Liver (tissue), 9 donors: ENCODE results near the gene RNF222. TPM values are rescaled to one million over a fixed set of nuclear protein-coding genes. Genes with fewer than 3 reads are reported as not detected.

ENCODE experiments used
- DNase-seq: peaks from one replicate; pipeline ENCODE4 v3.0.0-alpha.2; 2017; ENCODE audit warnings: low spot score
- H3K27ac ChIP-seq, 2 donors: one replicate each; pipeline ENCODE4 v1.7.0; 2013; ENCODE audit warnings: inconsistent platforms in 2 of 2, low read length in 2 of 2, control low read depth in 1 of 2, low read depth in 1 of 2, mild to moderate bottlenecking in 1 of 2
- H3K27me3 ChIP-seq, 4 donors: one replicate each; pipeline versions ENCODE4 v1.6.1 to v1.7.0; 2013; ENCODE audit warnings: low read length in 3 of 4, inconsistent platforms in 1 of 4, mild to moderate bottlenecking in 1 of 4, moderate library complexity in 1 of 4; ENCODE audit not compliant: control insufficient read depth in 4 of 4, insufficient read depth in 4 of 4
- H3K36me3 ChIP-seq, 4 donors: one replicate each; pipeline versions ENCODE4 v1.6.1 to v1.7.0; 2013; ENCODE audit warnings: low read length in 3 of 4, mild to moderate bottlenecking in 3 of 4, low read depth in 1 of 4, moderate library complexity in 1 of 4; ENCODE audit not compliant: control insufficient read depth in 4 of 4, insufficient read depth in 3 of 4
- H3K4me1 ChIP-seq, 4 donors: one replicate each; pipeline versions ENCODE4 v1.6.1 to v1.7.0; 2013; ENCODE audit warnings: low read length in 3 of 4, mild to moderate bottlenecking in 3 of 4, moderate library complexity in 1 of 4; ENCODE audit not compliant: control insufficient read depth in 4 of 4, insufficient read depth in 4 of 4
- H3K4me3 ChIP-seq, 3 donors: one replicate each; pipeline versions ENCODE4 v1.6.1 to v1.7.0; 2013; ENCODE audit warnings: low read length in 3 of 3, control low read depth in 1 of 3, low read depth in 1 of 3, mild to moderate bottlenecking in 1 of 3
- H3K9ac ChIP-seq, 2 donors: one replicate each; pipeline ENCODE4 v1.7.0; 2013; ENCODE audit warnings: low read length in 2 of 2, mild to moderate bottlenecking in 2 of 2, moderate library complexity in 2 of 2, control low read depth in 1 of 2, low read depth in 1 of 2
- H3K9me3 ChIP-seq, 4 donors: one replicate each; pipeline versions ENCODE4 v1.6.1 to v1.7.0; 2013; ENCODE audit warnings: low read length in 3 of 4; ENCODE audit not compliant: control insufficient read depth in 4 of 4
- EGR1 ChIP-seq, 2 donors: IDR thresholded peaks; 2 replicates each; pipeline ENCODE4 v1.6.1; 2016 to 2018; ENCODE audit warnings: antibody characterized with exemption in 2 of 2, low read depth in 2 of 2
- FOXA2 ChIP-seq: IDR thresholded peaks from 2 replicates; pipeline ENCODE4 v1.6.1; 2016; ENCODE audit warnings: antibody characterized with exemption
- GABPA ChIP-seq, 2 donors: IDR thresholded peaks in 1 of 2; conservative IDR thresholded peaks in 1 of 2; 2 replicates each; pipeline ENCODE4 v1.6.1; 2016; ENCODE audit warnings: antibody characterized with exemption in 2 of 2, mild to moderate bottlenecking in 1 of 2, moderate library complexity in 1 of 2
- HNF4A ChIP-seq, 2 donors: conservative IDR thresholded peaks; 2 replicates each; pipeline ENCODE4 v1.6.1; 2016; ENCODE audit warnings: antibody characterized with exemption in 2 of 2, mild to moderate bottlenecking in 2 of 2
- HNF4G ChIP-seq: IDR thresholded peaks from 2 replicates; pipeline ENCODE4 v1.6.1; 2016; ENCODE audit warnings: antibody characterized with exemption
- JUND ChIP-seq, 2 donors: IDR thresholded peaks; 2 replicates each; pipeline ENCODE4 v1.6.1; 2016; ENCODE audit warnings: antibody characterized with exemption in 2 of 2
- NR2F2 ChIP-seq: IDR thresholded peaks from 2 replicates; pipeline ENCODE4 v1.6.1; 2016; ENCODE audit warnings: antibody characterized with exemption
- RAD21 ChIP-seq, 2 donors: IDR thresholded peaks; 2 replicates each; pipeline ENCODE4 v1.6.1; 2016; ENCODE audit warnings: antibody characterized with exemption in 2 of 2, mild to moderate bottlenecking in 2 of 2
- RXRA ChIP-seq, 2 donors: IDR thresholded peaks; 2 replicates each; pipeline ENCODE4 v1.6.1; 2017 to 2018; ENCODE audit warnings: antibody characterized with exemption in 2 of 2, mild to moderate bottlenecking in 1 of 2
- SP1 ChIP-seq: IDR thresholded peaks from 2 replicates; pipeline ENCODE4 v1.6.1; 2018; ENCODE audit warnings: antibody characterized with exemption, mild to moderate bottlenecking
- TAF1 ChIP-seq: conservative IDR thresholded peaks from 2 replicates; pipeline ENCODE4 v1.6.1; 2016; ENCODE audit warnings: antibody characterized with exemption, mild to moderate bottlenecking
- YY1 ChIP-seq: IDR thresholded peaks from 2 replicates; pipeline ENCODE4 v1.6.1; 2016; ENCODE audit warnings: antibody characterized with exemption, mild to moderate bottlenecking
- WGBS: extraction: QIAGEN DNeasy Blood & Tissue Kit; methylation state at CpG from one replicate; pipeline ENCODE4 v1.1.7; 2013; 5-methylcytosine and 5-hydroxymethylcytosine counted together
- polyA plus RNA-seq, 2 donors: library from polyadenylated mRNA; stranded (reverse) in 1 of 2; unstranded in 1 of 2; fragments of 200-250 nt in 1 of 2; fragments of >200 nt in 1 of 2; fragmentation: Nextera tagmentation in 1 of 2; extraction: Ambion mirVana in 1 of 2; gene quantifications; one replicate each; pipeline versions ENCODE4 v1.2.1 to v1.2.3, GENCODE V29; 2013 to 2015
- total RNA-seq, 2 donors: library from RNA; depleted of rRNA; stranded (reverse); fragments of >200 nt; gene quantifications; one replicate each; pipeline ENCODE4 v1.2.3, GENCODE V29; 2014
- TF ChIP-seq, protein P1 (sequence below): IDR thresholded peaks from 2 replicates; pipeline ENCODE4 v1.6.1; 2016; ENCODE audit warnings: antibody characterized with exemption
- TF ChIP-seq, protein P2 (sequence below): IDR thresholded peaks from 2 replicates; pipeline ENCODE4 v1.6.1; 2016; ENCODE audit warnings: antibody characterized with exemption, mild to moderate bottlenecking
- TF ChIP-seq, protein P3 (sequence below): fragments of 150-350 bp; IDR thresholded peaks from 2 replicates; pipeline ENCODE4 v1.5.1; 2017; ENCODE audit warnings: improper control_type of control experiment, low read depth, low read length; ENCODE audit not compliant: missing input control
- TF ChIP-seq, protein P4 (sequence below): IDR thresholded peaks from 2 replicates; pipeline ENCODE4 v1.6.1; 2016; ENCODE audit warnings: antibody characterized with exemption
- donor health status: healthy.
- donor health status: healthy.
- donor health status: healthy.
- donor health status: healthy.
- donor health status: healthy.

RNF222 gene
- total and polyA plus RNA-seq, 4 donors = not detected

DNA sequence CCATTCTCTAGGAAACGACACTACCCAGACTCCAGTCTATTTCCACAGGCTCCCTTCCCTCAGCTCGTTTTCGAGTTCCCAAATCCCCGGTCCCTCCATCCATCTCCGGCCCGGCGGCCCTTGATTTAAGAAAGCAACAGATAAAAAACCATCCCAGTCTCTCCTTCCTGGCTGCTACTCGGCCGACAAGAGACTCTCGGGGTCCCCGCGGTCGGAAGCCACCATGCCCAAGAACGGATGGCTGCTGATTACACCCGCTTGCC, 14.8 kb downstream of the RNF222 start:
- WGBS = under 1% methylated on average over 15 of the region's 15 CpGs
- peaks cover 13 to 41% (median 28%) of the 10 kb centered on the region in 4 donors for H3K4me1 ChIP-seq
- TF ChIP-seq FOXA2 = peak; percentile 16
- TF ChIP-seq EGR1 (IDR thresholded peaks at IDR 0.05; ENCODE audit: low read depth in 2 of 2) = no peak
- TF ChIP-seq, protein P1, sequence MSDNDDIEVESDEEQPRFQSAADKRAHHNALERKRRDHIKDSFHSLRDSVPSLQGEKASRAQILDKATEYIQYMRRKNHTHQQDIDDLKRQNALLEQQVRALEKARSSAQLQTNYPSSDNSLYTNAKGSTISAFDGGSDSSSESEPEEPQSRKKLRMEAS = no peak

DNA sequence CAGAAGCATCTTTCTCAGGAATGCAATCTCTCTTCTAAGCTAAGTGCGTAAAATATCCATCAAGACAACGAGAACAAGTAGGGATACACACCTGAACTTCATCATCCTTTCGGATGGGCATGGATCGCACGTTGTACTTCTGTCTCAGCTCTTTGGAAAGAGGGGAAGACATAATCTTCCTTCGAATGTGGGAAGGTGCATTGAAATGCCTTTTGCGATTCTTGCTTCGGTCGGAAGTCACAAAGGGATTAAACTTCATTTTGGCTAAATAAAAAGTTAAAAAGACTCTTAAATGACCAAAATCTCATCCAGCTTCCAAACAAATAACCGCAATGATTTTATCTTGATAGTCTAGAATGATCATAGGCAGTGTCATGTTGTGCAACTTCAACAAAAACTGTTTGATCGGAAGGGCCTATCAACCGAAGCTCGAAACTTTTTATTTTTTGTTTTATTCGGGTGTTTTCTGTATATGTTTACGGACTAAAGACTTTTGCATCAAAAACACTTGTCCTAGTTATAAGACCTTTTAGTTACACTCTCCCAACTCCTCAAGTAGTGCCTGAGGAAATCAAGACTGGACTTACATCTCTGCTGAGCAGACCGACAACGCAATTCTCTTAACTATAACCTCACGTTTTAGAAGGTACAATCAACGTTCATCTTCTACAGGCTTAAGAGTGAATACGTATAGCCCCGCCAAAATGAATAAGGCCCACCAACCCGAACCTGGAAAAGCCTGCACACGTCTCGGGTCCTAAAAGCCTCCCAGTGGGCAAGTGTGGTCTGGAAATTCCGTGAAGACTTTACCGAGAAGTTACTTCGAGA, 15.4 kb downstream of the RNF222 start:
- peaks cover 12 to 36% (median 30%) of the 10 kb centered on the region in 4 donors for H3K36me3 ChIP-seq
- H3K9ac ChIP-seq = peak overlapping the region; percentile 75 to 95
- TF ChIP-seq EGR1 (IDR thresholded peaks at IDR 0.05; ENCODE audit: low read depth in 2 of 2) (no peak), HNF4G (no peak), YY1 (no peak), JUND (IDR thresholded peaks at IDR 0.05) (no peak)
- TF ChIP-seq, protein P2, sequence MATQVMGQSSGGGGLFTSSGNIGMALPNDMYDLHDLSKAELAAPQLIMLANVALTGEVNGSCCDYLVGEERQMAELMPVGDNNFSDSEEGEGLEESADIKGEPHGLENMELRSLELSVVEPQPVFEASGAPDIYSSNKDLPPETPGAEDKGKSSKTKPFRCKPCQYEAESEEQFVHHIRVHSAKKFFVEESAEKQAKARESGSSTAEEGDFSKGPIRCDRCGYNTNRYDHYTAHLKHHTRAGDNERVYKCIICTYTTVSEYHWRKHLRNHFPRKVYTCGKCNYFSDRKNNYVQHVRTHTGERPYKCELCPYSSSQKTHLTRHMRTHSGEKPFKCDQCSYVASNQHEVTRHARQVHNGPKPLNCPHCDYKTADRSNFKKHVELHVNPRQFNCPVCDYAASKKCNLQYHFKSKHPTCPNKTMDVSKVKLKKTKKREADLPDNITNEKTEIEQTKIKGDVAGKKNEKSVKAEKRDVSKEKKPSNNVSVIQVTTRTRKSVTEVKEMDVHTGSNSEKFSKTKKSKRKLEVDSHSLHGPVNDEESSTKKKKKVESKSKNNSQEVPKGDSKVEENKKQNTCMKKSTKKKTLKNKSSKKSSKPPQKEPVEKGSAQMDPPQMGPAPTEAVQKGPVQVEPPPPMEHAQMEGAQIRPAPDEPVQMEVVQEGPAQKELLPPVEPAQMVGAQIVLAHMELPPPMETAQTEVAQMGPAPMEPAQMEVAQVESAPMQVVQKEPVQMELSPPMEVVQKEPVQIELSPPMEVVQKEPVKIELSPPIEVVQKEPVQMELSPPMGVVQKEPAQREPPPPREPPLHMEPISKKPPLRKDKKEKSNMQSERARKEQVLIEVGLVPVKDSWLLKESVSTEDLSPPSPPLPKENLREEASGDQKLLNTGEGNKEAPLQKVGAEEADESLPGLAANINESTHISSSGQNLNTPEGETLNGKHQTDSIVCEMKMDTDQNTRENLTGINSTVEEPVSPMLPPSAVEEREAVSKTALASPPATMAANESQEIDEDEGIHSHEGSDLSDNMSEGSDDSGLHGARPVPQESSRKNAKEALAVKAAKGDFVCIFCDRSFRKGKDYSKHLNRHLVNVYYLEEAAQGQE = no peak
- TF ChIP-seq, protein P3, sequence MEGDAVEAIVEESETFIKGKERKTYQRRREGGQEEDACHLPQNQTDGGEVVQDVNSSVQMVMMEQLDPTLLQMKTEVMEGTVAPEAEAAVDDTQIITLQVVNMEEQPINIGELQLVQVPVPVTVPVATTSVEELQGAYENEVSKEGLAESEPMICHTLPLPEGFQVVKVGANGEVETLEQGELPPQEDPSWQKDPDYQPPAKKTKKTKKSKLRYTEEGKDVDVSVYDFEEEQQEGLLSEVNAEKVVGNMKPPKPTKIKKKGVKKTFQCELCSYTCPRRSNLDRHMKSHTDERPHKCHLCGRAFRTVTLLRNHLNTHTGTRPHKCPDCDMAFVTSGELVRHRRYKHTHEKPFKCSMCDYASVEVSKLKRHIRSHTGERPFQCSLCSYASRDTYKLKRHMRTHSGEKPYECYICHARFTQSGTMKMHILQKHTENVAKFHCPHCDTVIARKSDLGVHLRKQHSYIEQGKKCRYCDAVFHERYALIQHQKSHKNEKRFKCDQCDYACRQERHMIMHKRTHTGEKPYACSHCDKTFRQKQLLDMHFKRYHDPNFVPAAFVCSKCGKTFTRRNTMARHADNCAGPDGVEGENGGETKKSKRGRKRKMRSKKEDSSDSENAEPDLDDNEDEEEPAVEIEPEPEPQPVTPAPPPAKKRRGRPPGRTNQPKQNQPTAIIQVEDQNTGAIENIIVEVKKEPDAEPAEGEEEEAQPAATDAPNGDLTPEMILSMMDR = no peak
- TF ChIP-seq, protein P1 = no peak
- DNase-seq = no peak
- WGBS = 17% methylated on average over 27 of the region's 27 CpGs
- H3K4me1 ChIP-seq = peaks cover 13 to 43% (median 30%) of the 10 kb centered on the region in 4 donors
- H3K9me3 ChIP-seq = no peaks in the 10 kb centered on the region
- H3K4me3 ChIP-seq = peak overlapping the region; percentile 90 to 92 (median 92)
- H3K27me3 ChIP-seq = no peaks in the 10 kb centered on the region
- peak overlapping the region; percentile 48 to 56 for H3K27ac ChIP-seq

More for the DNA sequence above, 14.8 kb downstream of the RNF222 start:
- Histone ChIP-seq H3K9ac (peak overlapping the region; percentile 75 to 95), H3K4me3 (peak overlapping the region; percentile 90 to 92 (median 92)), H3K27ac (peak overlapping the region; percentile 48 to 56), H3K36me3 (peaks cover 11 to 34% (median 28%) of the 10 kb centered on the region in 4 donors), H3K27me3 (no peaks in the 10 kb centered on the region), H3K9me3 (no peaks in the 10 kb centered on the region)
- no peak for DNase-seq

DNA sequence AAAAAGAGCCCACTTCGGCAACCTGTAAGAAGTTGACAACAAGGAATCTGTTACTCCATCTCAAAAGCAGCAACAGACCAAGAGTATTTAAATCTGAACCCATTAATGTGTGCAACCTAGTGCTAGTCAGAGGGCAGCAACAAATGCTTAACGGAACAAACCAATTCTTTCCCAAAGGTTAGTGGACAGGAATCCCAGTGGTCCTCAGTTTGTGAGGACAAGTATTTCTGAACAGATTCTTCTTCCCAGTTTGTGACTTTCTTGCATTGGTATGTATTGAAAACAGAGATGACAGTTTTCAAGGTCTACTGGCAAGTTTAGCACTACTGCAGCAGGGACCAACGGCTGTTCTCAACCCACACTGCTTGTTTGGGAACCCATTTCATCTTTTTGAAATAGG, 17.6 kb downstream of the RNF222 start:
- H3K4me1 ChIP-seq = peaks cover 11 to 61% (median 44%) of the 10 kb centered on the region in 4 donors
- no peaks in the 10 kb centered on the region for H3K9me3 ChIP-seq
- H3K27me3 ChIP-seq = no peaks in the 10 kb centered on the region
- no peak overlapping the region for H3K4me3 ChIP-seq
- 71% methylated on average over 3 of the region's 3 CpGs for WGBS
- peaks cover 12 to 39% (median 33%) of the 10 kb centered on the region in 4 donors for H3K36me3 ChIP-seq
- no peak overlapping the region for H3K27ac ChIP-seq
- H3K9ac ChIP-seq = no peak overlapping the region
- DNase-seq = no peak
- TF ChIP-seq, protein P2 = no peak
- no peak for TF ChIP-seq TAF1
- TF ChIP-seq SP1 = no peak
- TF ChIP-seq GABPA (IDR thresholded peaks at IDR 0.05 in 1 of 2, conservative IDR thresholded peaks at IDR 0.05 in 1 of 2) = no peak
- TF ChIP-seq, protein P1 = no peak
- no peak for TF ChIP-seq JUND (IDR thresholded peaks at IDR 0.05)
- TF ChIP-seq HNF4G = no peak
- no peak for TF ChIP-seq NR2F2
- TF ChIP-seq RXRA (IDR thresholded peaks at IDR 0.05) = no peak
- TF ChIP-seq RAD21 (IDR thresholded peaks at IDR 0.05) = no peak
- TF ChIP-seq, protein P4, sequence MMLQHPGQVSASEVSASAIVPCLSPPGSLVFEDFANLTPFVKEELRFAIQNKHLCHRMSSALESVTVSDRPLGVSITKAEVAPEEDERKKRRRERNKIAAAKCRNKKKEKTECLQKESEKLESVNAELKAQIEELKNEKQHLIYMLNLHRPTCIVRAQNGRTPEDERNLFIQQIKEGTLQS = no peak
- no peak for TF ChIP-seq YY1
- TF ChIP-seq EGR1 (IDR thresholded peaks at IDR 0.05; ENCODE audit: low read depth in 2 of 2) = no peak
- no peak for TF ChIP-seq HNF4A (conservative IDR thresholded peaks at IDR 0.05)
